ENCODE results near the gene TBC1D10A. TPM values are rescaled to one million over a fixed set of nuclear protein-coding genes. Genes with fewer than 3 reads are reported as not detected.
A peak's percentile ranks its signal among the peaks of the same experiment; 100 is the strongest.

Gene TBC1D10A
- total RNA-seq, 4 donors from 2014 or later = 27.9 to 72.2 (median 45.7) TPM

DNA sequence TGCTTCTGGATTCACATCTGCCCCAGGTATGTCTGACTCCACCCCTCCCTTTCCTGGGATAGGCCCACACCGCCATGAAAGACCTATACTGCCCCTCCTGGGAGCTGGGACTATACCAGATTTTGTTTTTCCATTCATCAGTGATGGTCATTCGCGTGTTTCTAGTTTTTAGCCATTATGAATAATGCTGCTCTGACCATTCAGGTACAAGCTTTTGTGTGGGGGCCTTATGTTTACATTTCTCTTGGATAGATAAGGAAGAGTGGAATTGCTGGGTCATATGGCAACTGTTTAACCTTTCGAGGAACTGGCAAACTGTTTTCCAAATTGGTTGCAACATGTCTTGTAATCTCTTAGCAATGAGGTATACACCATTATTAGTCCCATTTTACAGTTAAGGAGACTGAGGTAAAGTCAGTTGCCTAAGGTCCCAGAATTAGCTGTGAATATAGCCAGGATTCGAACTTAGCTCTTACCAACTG lies 1.2 kb upstream of the TBC1D10A start:
- Histone ChIP-seq H3K4me1 (peaks cover 20 to 47% (median 41%) of the 10 kb centered on the region in 4 donors), H3K27ac (peak overlapping the region; percentile 86 to 96 (median 90)), H3K4me3 (no peak overlapping the region), H3K9me3 (no peaks in the 10 kb centered on the region), H3K27me3 (no peaks in the 10 kb centered on the region), H3K36me3 (peaks cover 0 to 8% (median 0%) of the 10 kb centered on the region in 4 donors)
- no peak for TF ChIP-seq EP300 (IDR thresholded peaks at IDR 0.05; ENCODE audit: low read depth)
- no peak for TF ChIP-seq POLR2AphosphoS5 (IDR thresholded peaks at IDR 0.05)
- TF ChIP-seq, protein P1, sequence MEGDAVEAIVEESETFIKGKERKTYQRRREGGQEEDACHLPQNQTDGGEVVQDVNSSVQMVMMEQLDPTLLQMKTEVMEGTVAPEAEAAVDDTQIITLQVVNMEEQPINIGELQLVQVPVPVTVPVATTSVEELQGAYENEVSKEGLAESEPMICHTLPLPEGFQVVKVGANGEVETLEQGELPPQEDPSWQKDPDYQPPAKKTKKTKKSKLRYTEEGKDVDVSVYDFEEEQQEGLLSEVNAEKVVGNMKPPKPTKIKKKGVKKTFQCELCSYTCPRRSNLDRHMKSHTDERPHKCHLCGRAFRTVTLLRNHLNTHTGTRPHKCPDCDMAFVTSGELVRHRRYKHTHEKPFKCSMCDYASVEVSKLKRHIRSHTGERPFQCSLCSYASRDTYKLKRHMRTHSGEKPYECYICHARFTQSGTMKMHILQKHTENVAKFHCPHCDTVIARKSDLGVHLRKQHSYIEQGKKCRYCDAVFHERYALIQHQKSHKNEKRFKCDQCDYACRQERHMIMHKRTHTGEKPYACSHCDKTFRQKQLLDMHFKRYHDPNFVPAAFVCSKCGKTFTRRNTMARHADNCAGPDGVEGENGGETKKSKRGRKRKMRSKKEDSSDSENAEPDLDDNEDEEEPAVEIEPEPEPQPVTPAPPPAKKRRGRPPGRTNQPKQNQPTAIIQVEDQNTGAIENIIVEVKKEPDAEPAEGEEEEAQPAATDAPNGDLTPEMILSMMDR (IDR thresholded peaks at IDR 0.05) = no peak
- 51 to 60% methylated on average over 4 to 5 of the region's 5 CpGs for WGBS, 2 donors (ENCODE audit: low coverage in 1 of 2)
- intact Hi-C loops (cut with DNase I; ENCODE audit: low total_unique reads) (loop anchor here (2.0 kb wide), 1 partner anchor 39 kb away; the partner anchor contains the start of gene CASTOR1), in situ Hi-C loops (cut with MboI; ENCODE audit: low pct_ligation_motif_present in 1 of 4, low pct_unique_long_range_greater_than_20kb in 1 of 4, low sequenced_read_pairs in 3 of 4) (no loop called here)
- DNase-seq = no peak

DNA sequence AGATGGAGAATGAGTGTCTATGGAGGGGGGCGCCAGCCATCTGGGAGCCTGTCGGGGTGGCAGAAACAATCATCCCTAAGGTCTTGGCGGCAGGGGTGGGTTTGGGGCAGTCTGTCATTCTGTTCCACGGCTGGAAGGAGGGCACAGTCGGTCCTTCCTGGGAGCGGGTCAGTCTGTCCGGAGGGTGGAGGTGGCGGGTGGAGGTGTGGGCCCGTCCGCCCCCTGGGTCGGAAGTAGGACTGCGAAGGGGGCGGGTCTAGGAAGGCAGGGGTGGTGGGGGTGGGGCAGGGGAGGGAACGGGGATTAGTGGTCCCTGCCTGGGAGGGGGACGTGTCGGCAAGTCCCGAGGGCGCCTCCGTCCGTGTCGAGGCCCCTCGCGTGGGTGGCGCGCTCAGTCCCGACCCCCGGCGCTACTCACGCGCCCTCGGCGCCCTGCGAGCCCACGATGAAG lies 461 bp downstream of the TBC1D10A start:
- Histone ChIP-seq H3K4me3 (peak overlapping the region; percentile 47 to 98 (median 83)), H3K4me1 (peaks cover 20 to 53% (median 37%) of the 10 kb centered on the region in 4 donors), H3K36me3 (no peaks in the 10 kb centered on the region), H3K9me3 (no peaks in the 10 kb centered on the region), H3K27me3 (no peaks in the 10 kb centered on the region), H3K27ac (peak overlapping the region; percentile 86 to 96 (median 90))
- TF ChIP-seq, protein P1 (IDR thresholded peaks at IDR 0.05) = no peak
- TF ChIP-seq POLR2AphosphoS5 (IDR thresholded peaks at IDR 0.05) = no peak
- TF ChIP-seq EP300 (IDR thresholded peaks at IDR 0.05; ENCODE audit: low read depth) = no peak
- intact Hi-C loops (cut with DNase I; ENCODE audit: low total_unique reads) = loop anchor here (2.0 kb wide), 1 partner anchor 37 kb away; the partner anchor contains the start of gene CASTOR1
- 0 to 20% methylated on average over 2 to 13 of the region's 34 CpGs for WGBS, 2 donors (ENCODE audit: low coverage in 1 of 2)
- DNase-seq = peak; percentile 62
- in situ Hi-C loops (cut with MboI; ENCODE audit: low pct_ligation_motif_present in 1 of 4, low pct_unique_long_range_greater_than_20kb in 1 of 4, low sequenced_read_pairs in 3 of 4) = no loop called here

DNA sequence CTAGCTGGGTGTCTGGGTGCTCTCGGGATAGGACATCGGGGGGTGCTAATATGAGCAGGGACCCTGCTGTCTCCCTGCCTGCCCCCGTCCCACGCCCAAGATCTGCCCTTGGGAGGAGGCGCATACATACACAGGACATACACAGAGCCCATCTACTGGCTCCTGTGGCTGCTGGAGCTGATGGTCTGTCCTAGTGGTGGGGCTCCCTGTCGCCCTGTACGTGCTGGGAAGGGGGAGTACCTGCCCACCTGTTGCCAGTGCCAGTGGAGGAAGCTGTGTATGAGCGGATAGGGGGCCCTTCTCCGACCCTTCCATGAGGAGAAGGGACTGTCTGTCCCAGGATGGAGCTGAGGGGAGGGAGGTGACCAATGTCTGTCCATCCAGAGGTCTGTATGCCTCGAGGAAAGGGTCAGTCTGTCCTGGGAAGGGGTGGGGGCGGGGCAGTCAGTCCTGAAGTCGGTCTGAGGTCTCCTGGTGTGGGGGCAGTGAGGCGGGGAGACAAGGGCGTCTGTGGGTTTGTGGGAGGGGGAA lies 952 bp downstream of the TBC1D10A start:
- Histone ChIP-seq H3K36me3 (no peaks in the 10 kb centered on the region), H3K4me3 (peak overlapping the region; percentile 47 to 98 (median 83)), H3K9me3 (no peaks in the 10 kb centered on the region), H3K4me1 (peaks cover 20 to 57% (median 39%) of the 10 kb centered on the region in 4 donors), H3K27me3 (no peaks in the 10 kb centered on the region), H3K27ac (peak overlapping the region; percentile 86 to 96 (median 90))
- TF ChIP-seq, protein P1 (IDR thresholded peaks at IDR 0.05) = no peak
- no peak for TF ChIP-seq POLR2AphosphoS5 (IDR thresholded peaks at IDR 0.05)
- DNase-seq = no peak
- 0 to 26% methylated on average over 3 to 12 of the region's 14 CpGs for WGBS, 2 donors (ENCODE audit: low coverage in 1 of 2)
- intact Hi-C loops (cut with DNase I; ENCODE audit: low total_unique reads) (loop anchor here (2.0 kb wide), 1 partner anchor 37 kb away; the partner anchor contains the start of gene CASTOR1), in situ Hi-C loops (cut with MboI; ENCODE audit: low pct_ligation_motif_present in 1 of 4, low pct_unique_long_range_greater_than_20kb in 1 of 4, low sequenced_read_pairs in 3 of 4) (no loop called here)

GRCh38 chr22:30325065-30325720 lies 1.5 kb downstream of the TBC1D10A start:
- H3K4me1 ChIP-seq = peaks cover 20 to 62% (median 39%) of the 10 kb centered on the region in 4 donors

More at GRCh38 chr22:30325065-30325720, 1.5 kb downstream of the TBC1D10A start:
- peak; percentile 73 for DNase-seq
- Histone ChIP-seq H3K27me3 (no peaks in the 10 kb centered on the region), H3K27ac (peak overlapping the region; percentile 86 to 96 (median 90)), H3K36me3 (no peaks in the 10 kb centered on the region), H3K9me3 (no peaks in the 10 kb centered on the region), H3K4me3 (peak overlapping the region; percentile 47 to 98 (median 83))
- WGBS, 2 donors (ENCODE audit: low coverage in 1 of 2) = 34 to 37% methylated on average over 2 to 5 of the region's 5 CpGs
- in situ Hi-C loops (cut with MboI; ENCODE audit: low pct_ligation_motif_present in 1 of 4, low pct_unique_long_range_greater_than_20kb in 1 of 4, low sequenced_read_pairs in 3 of 4) (no loop called here), intact Hi-C loops (cut with DNase I; ENCODE audit: low total_unique reads) (no loop called here)
- TF ChIP-seq POLR2A (IDR thresholded peaks at IDR 0.05) (peak; percentile 34), EP300 (IDR thresholded peaks at IDR 0.05; ENCODE audit: low read depth) (no peak), POLR2AphosphoS5 (IDR thresholded peaks at IDR 0.05) (peak; percentile 24 to 50 (median 42))
- TF ChIP-seq, protein P1 (IDR thresholded peaks at IDR 0.05) = no peak
